ENCODE measurements around the gene ATF2. TPM values are rescaled to one million over a fixed set of nuclear protein-coding genes. Genes with fewer than 3 reads are reported as not detected.

Gene ATF2
- total and polyA plus RNA-seq, 9 of the 15 experiments (the other 6 are each of a cell fraction or from before 2014, with no cell fraction given), result 24.2 to 111 (median 45.9) TPM

- Histone ChIP-seq H3K9me3 (replicated peaks; ENCODE audit: control insufficient read depth, insufficient read depth, low read depth, low read length) (no peaks in the 10 kb centered on the region), H2AFZ (ENCODE audit: low read depth, low read length) (no peak overlapping the region), H3K4me1 (replicated peaks in 1 of 2; ENCODE audit: control insufficient read depth in 2 of 2, insufficient read depth in 2 of 2, low read length in 2 of 2) (peaks cover 0 to 18% of the 10 kb centered on the region in 2 experiments; a peak in 4 of 5 replicates), H3K9ac (ENCODE audit: insufficient read depth in 1 of 2, low read depth in 2 of 2, low read length in 2 of 2) (no peak overlapping the region), H3K36me3 (ENCODE audit: control insufficient read depth, insufficient read depth, low read length) (peaks cover 65% of the 10 kb centered on the region), H3K4me3 (no peak overlapping the region), H3K4me2 (ENCODE audit: insufficient read depth, low read length) (no peak overlapping the region), H3K9me1 (ENCODE audit: control insufficient read depth, insufficient read depth, low read length) (no peaks in the 10 kb centered on the region), H3K27ac (ENCODE audit: extremely low read depth, low read depth, low read length) (peak overlapping the region; percentile 4; the same call in 1 of the 3 replicates), H3K27me3 (ENCODE audit: control insufficient read depth in 2 of 2, insufficient read depth in 2 of 2, low read length in 2 of 2) (no peaks in the 10 kb centered on the region), H3K79me2 (ENCODE audit: control insufficient read depth, insufficient read depth, low read length) (peaks cover 96% of the 10 kb centered on the region), H4K20me1 (replicated peaks; ENCODE audit: control insufficient read depth, insufficient read depth, low read length) (peaks cover 24% of the 10 kb centered on the region)
- TF ChIP-seq MBD2 (IDR thresholded peaks at IDR 0.05; ENCODE audit: borderline replicate concordance, low read depth) (no peak), THAP12 (CRISPR knock-in tag; IDR thresholded peaks at IDR 0.05) (no peak), TFAM (CRISPR knock-in tag; conservative IDR thresholded peaks at IDR 0.05) (no peak), CTCF (IDR thresholded peaks at IDR 0.05 in 2 of 3, conservative IDR thresholded peaks at IDR 0.05 in 1 of 3; ENCODE audit: insufficient read depth in 2 of 3, low read depth in 1 of 3, low read length in 3 of 3) (no peak), ILK (tag; IDR thresholded peaks at IDR 0.05; ENCODE audit: borderline replicate concordance, low read depth) (no peak), SUPT5H (IDR thresholded peaks at IDR 0.05) (no peak), SMARCA5 (IDR thresholded peaks at IDR 0.05) (no peak)
- POLR2A ChIA-PET, result interaction anchor here (1.2 to 2.1 kb wide), 3 partner anchors 9 to 14 kb away, joined by 3 to 5 read pairs (median 4); no protein-coding TSS in a partner anchor
- FAIRE-seq (no peak), ATAC-seq (no peak), DNase-seq (ENCODE audit: extremely low read depth in 1 of 4, low spot score in 3 of 4) (no peak)
- WGBS (ENCODE audit: insufficient coverage, low coverage, missing lambda C conversion rate), result 52% methylated on average over 2 of the region's 2 CpGs
- in situ Hi-C loops (cut with MboI), result no loop called here
- intact Hi-C loops (cut with micrococcal nuclease), result no loop called here
- no TSS peak for BruUV-seq (replicated peaks)
- CTCF ChIA-PET (ENCODE audit: low intra/inter-chr PET ratio), result no interaction called here
These were observed 15.8 kb downstream of the ATF2 start for GRCh38 chr2:175152242-175152641.
